ENCODE measurements around the gene ATF4.
"Not testable (repeated sequence)": the region's sequence is repeated elsewhere in the genome, so short reads cannot be mapped to it uniquely, and the experiment has no call there.

The ATF4 gene

GRCh38 chr22:39514373-39514973 lies 5.9 kb upstream of the ATF4 start:
- DNase-seq, result no peak

GRCh38 chr22:39515266-39516050 lies 4.9 kb upstream of the ATF4 start:
- DNase-seq, result no peak

GRCh38 chr22:39517470-39517869 lies 2.9 kb upstream of the ATF4 start:
- DNase-seq, result no peak

DNA sequence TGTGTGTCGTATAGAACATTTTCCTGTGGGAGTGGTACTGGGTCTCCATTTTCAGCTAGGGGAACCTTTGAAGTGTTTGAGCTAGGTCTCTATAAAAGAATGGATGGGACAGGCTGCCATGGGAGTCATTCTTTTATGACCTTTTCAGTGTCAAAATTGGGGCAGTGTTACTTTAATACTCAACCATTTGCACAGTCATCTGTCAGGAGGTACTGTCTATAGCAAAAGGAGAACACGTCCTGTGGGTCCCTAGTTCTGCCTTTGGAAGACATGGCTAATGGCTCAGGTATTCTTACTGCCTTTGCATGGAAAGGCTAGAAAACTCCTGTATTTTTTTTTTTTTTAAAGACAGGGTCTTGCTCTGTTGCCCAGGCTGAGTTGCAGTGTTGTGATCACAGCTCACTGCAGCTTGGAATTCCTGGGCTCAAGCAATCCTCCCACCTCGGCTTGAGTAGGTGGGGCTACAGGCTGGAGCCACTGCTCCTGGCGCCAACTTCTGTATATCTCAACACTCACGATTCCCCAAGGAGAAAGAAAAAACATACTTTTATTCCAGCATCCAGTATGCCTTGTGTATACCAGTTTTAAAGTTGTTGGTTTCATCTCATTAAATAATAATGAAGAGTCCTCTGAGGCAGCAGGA lies 2.1 kb upstream of the ATF4 start:
- DNase-seq, result no peak

DNA sequence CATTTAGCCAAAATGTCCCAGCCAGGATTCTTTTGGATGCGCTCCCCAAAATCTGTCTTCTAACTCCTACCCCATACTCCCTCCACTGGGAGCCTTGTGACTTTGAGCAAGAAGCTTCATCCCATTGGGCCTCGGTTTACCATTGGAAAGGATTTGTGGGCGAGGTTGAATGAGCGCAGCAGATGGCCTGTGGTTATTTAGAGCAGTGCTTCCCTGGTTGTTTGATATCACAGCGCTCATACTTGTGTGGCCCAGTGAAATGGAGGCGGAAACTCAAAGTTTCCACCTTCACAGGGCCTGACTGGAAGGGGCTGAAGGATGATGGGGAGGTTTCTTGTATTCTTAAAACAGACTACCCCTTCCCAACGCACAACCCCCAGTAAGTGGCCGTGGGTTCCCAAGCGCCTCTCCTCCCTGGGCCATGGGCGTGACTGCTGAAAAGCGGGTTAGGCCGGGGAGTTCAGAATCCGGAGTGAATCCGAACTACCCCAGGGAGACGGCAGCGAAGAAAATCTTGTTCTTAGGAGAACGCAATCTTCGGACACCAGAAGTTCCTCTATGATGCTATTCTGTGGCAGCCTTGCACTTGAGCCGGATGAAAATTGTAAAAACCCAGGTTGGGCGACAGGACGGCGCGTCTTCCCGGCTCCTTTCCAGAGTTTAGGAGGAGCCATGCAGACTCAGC lies 1.2 kb upstream of the ATF4 start:
- no peak for DNase-seq

GRCh38 chr22:39519681-39520225 lies 609 bp upstream of the ATF4 start:
- DNase-seq, result peak; percentile 97

- DNase-seq, result not testable (repeated sequence)
Measured at GRCh38 chr22:39521106-39521885, 934 bp downstream of the ATF4 start.

DNA sequence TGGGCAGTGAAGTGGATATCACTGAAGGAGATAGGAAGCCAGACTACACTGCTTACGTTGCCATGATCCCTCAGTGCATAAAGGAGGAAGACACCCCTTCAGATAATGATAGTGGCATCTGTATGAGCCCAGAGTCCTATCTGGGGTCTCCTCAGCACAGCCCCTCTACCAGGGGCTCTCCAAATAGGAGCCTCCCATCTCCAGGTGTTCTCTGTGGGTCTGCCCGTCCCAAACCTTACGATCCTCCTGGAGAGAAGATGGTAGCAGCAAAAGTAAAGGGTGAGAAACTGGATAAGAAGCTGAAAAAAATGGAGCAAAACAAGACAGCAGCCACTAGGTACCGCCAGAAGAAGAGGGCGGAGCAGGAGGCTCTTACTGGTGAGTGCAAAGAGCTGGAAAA lies 1.7 kb downstream of the ATF4 start:
- not testable (repeated sequence) for DNase-seq

DNA sequence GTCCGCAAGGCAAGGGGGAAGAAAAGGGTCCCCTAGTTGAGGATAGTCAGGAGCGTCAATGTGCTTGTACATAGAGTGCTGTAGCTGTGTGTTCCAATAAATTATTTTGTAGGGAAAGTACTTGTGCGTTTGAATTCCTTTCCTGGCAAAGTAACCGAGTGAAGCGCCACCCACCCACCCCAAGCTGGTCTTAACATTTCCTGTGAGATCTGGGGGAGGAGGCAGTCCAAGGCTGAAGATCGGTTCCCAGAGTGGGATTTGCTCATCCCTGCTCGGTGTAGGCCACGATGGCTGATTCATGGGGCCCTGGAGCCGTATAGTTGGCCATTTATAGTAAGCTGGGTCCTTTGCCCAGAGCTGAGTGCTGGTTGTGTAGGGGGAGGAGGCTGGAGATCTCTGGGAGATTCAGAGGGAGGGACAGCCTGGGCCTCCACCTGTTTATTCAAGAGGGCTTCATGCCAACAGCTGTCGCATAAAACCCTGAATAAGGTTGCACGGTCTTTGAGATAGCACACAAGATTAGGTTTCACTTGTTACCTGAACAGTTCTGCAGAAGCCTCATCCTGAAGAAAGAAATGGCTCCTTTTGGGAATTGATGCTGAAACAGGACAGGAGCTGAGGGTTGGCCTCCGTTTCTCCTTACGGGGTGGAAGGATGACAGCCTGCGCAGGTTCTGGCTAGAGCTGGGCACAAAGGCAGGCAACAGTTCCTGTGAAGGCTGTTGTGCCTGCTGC lies 2.4 kb downstream of the ATF4 start:
- DNase-seq, result no peak

- DNase-seq, result no peak
Measured at GRCh38 chr22:39524089-39524752, 3.9 kb downstream of the ATF4 start.

DNA sequence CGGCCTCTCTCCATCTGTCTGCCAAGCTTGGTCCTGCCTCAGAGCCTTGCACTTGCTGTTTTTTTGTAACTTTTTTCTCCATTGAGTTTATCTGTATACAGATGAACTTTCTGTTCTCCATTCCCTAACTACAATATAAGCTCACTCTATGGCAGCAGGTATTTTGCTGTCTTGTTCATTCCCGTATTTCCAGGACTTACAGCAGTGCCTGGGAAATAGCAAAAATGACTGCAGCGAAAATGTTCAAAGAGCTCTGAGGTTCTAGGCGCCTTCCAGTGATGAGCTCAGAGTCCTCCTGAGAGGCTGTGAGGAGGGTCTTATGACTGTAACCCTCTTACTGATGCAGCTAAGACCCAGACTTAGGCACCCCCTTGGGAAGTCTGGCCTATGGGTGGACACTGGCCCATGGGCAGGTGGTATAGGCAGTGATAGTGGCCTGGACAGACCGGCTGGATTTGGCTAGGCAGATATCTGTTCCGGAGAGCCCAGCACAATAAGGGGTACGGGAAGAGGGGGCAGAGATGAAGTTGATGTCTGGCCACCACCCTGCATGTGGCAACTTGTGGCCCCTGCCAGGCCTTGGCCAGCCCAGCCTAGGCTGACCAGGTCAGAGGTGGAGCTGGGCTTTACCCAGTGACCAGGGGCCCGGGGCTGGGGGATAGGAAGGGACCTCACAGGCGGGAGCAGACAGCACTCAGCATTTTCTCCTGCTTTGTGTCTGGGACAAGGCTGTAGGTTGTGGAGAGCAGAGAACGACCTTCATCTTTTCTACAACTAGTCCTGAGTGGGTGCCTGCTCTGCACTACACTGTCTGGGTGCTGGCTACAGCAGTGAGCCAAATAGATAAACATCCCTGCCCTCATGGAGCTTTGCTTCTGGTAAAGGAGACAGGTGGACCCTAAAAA lies 4.6 kb downstream of the ATF4 start:
- no peak for DNase-seq

- DNase-seq, result no peak
Measured at GRCh38 chr22:39525658-39525975, 5.3 kb downstream of the ATF4 start.

DNA sequence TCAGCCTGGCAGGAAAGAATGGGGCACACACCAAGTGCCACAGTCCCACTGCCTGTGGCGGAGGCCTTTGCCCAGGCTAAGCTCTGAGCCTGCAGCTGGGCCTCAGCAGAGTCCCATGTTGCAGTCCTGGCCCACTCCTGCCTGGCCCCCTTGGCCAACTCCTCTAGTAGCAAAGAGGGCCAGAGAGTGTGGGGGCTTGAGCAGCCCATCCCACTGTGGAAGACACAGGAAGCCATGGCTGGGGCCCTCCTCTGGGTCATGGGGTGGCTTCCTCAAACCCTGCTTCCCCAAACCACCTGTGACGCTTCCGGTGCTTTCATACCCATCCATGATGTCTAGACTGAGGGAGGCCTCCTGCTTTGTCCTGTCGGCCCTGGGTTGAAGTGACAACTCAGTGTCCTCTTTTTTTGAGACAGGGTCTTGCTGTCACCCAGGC lies 6.4 kb downstream of the ATF4 start:
- peak; percentile 23 for DNase-seq

DNA sequence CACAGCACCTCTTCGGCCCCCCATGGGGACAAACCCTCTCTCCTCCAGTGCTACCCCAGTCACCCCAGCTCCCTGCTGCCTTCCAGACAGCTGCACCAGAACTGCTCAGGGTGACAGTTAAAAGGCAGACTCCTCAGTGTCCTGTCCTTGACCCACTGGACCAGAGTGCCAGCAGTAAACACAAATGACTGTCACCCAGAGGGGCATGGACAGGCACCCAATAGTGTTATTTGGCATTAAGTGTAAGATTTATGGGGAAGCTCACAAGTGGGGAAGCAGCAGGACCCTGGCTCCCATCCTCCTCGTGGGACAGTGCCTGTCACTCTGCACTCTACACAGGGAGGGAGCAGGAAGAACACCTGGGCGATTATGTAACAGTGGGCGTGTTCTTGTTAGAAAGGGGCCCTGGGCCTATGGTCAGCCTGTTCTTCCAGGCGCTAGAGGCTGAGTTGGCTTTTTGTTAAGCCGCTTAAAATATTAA lies 7.2 kb downstream of the ATF4 start:
- no peak for DNase-seq

GRCh38 chr22:39528080-39528661 lies 7.8 kb downstream of the ATF4 start:
- no peak for DNase-seq

GRCh38 chr22:39528681-39529486 lies 8.5 kb downstream of the ATF4 start:
- peak; percentile 81 for DNase-seq

DNA sequence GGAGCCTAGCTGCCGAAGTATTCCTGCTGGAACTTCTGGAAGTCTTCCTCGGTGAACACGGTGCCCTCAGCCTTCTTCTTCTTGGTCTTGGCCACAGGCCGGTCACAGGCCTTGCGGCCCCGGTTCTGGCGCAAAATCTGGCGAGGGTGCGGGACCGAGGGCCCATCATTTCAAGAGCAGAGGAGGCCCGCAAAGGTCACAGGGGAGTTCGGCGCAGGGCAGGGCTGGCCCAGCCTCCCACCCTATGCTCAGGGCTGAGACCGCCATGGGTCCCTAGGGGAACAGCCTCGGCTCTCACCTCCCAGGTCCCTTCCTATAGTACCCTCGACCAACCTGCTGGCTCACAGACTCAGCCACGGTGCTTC lies 9.1 kb downstream of the ATF4 start:
- DNase-seq, result no peak

GRCh38 chr22:39530116-39530515 lies 9.8 kb downstream of the ATF4 start:
- DNase-seq, result no peak

Measured in GDM1 (cell line).